RPMI7951 (cell line): ENCODE data around the gene USP9Y. TPM values are rescaled to one million over a fixed set of nuclear protein-coding genes. Genes with fewer than 3 reads are reported as not detected.
"Not testable (repeated sequence)": the region's sequence is repeated elsewhere in the genome, so short reads cannot be mapped to it uniquely, and the experiment has no call there.

Source experiments
- DNase-seq: peaks from one replicate; pipeline ENCODE4 v3.0.0-alpha.2; 2012; ENCODE audit warnings: low read depth
- total RNA-seq: library from RNA; depleted of rRNA; stranded (reverse); fragments of >200 nt; shearing (Covaris generic); gene quantifications from 2 replicates; pipeline ENCODE4 v1.2.3, GENCODE V29; 2014; rRNA removed

Gene USP9Y
- not detected in 2 replicates for total RNA-seq

- no peak for DNase-seq
Observed at GRCh38 chrY:12701181-12701695, at the start of gene USP9Y. TSS of gene USP9Y (plus strand) at chrY:12701231. CDS start at chrY:12709448, 8,217 bp downstream.

- no peak for DNase-seq
Observed at GRCh38 chrY:12651621-12652036, 49.4 kb upstream of the USP9Y start.

- DNase-seq: no peak
Observed at GRCh38 chrY:12661745-12662681, 39.0 kb upstream of the USP9Y start.

GRCh38 chrY:12662745-12663591, 38.1 kb upstream of the USP9Y start:
- DNase-seq: no peak

GRCh38 chrY:12663845-12664244, 37.2 kb upstream of the USP9Y start:
- not testable (repeated sequence) for DNase-seq

- no peak for DNase-seq
Observed at GRCh38 chrY:12678111-12678510, 22.9 kb upstream of the USP9Y start.

GRCh38 chrY:12681535-12681934, 19.5 kb upstream of the USP9Y start:
- no peak for DNase-seq

- no peak for DNase-seq
Observed at GRCh38 chrY:12688337-12688736, 12.7 kb upstream of the USP9Y start.

GRCh38 chrY:12700087-12700486, 944 bp upstream of the USP9Y start:
- no peak for DNase-seq

GRCh38 chrY:12702174-12702573, 1.1 kb downstream of the USP9Y start:
- no peak for DNase-seq

GRCh38 chrY:12710460-12710859, 9.4 kb downstream of the USP9Y start:
- DNase-seq: no peak

GRCh38 chrY:12715376-12715775, 14.3 kb downstream of the USP9Y start:
- no peak for DNase-seq

- no peak for DNase-seq
Observed at GRCh38 chrY:12729746-12730145, 28.7 kb downstream of the USP9Y start.

- no peak for DNase-seq
Observed at GRCh38 chrY:12733625-12734024, 32.6 kb downstream of the USP9Y start.

GRCh38 chrY:12734051-12734450, 33.0 kb downstream of the USP9Y start:
- DNase-seq: no peak

- no peak for DNase-seq
Observed at GRCh38 chrY:12741414-12741813, 40.4 kb downstream of the USP9Y start.

- no peak for DNase-seq
Observed at GRCh38 chrY:12742725-12743124, 41.7 kb downstream of the USP9Y start.

GRCh38 chrY:12744091-12744490, 43.1 kb downstream of the USP9Y start:
- DNase-seq: no peak

GRCh38 chrY:12749293-12749692, 48.3 kb downstream of the USP9Y start:
- DNase-seq: no peak

GRCh38 chrY:12752856-12753255, 51.8 kb downstream of the USP9Y start:
- no peak for DNase-seq

GRCh38 chrY:12756021-12756420, 55.0 kb downstream of the USP9Y start:
- no peak for DNase-seq

- DNase-seq: no peak
Observed at GRCh38 chrY:12765976-12766375, 64.9 kb downstream of the USP9Y start.
